Hepatocyte (in vitro differentiated cells): Measurements from ENCODE around the gene PPP1R14D. TPM values are rescaled to one million over a fixed set of nuclear protein-coding genes. Genes with fewer than 3 reads are reported as not detected.

Experiments
- DNase-seq: peaks from one replicate; pipeline ENCODE4 v3.0.0-alpha.2; 2016; ENCODE audit warnings: low spot score
- H2AFZ ChIP-seq: fragments of 200-600 bp; sonication (generic); 2 replicates; pipeline ENCODE4 v1.6.0; 2016; ENCODE audit warnings: antibody characterized with exemption, mild to moderate bottlenecking
- H3K27ac ChIP-seq: fragments of 200-600 bp; sonication (generic); 2 replicates; pipeline ENCODE4 v1.5.1; 2016; ENCODE audit warnings: mild to moderate bottlenecking
- H3K27me3 ChIP-seq: fragments of 200-600 bp; sonication (generic); 2 replicates; pipeline ENCODE4 v1.6.1; 2016
- H3K36me3 ChIP-seq: fragments of 200-600 bp; sonication (generic); replicated peaks from 2 replicates; pipeline ENCODE4 v1.5.1; 2016; ENCODE audit warnings: low read depth; ENCODE audit not compliant: insufficient read depth
- H3K4me1 ChIP-seq: fragments of 200-600 bp; sonication (generic); 2 replicates; pipeline ENCODE4 v1.5.1; 2016; ENCODE audit warnings: mild to moderate bottlenecking, moderate library complexity; ENCODE audit not compliant: insufficient read depth
- H3K4me2 ChIP-seq: fragments of 200-600 bp; sonication (generic); 2 replicates; pipeline ENCODE4 v1.6.0; 2016
- H3K4me3 ChIP-seq: fragments of 200-600 bp; sonication (generic); 2 replicates; pipeline ENCODE4 v1.5.1; 2016; ENCODE audit warnings: mild to moderate bottlenecking
- H3K79me2 ChIP-seq: fragments of 200-600 bp; sonication (generic); 2 replicates; pipeline ENCODE4 v1.6.0; 2017; ENCODE audit warnings: mild to moderate bottlenecking
- H3K9me2 ChIP-seq: fragments of 200-600 bp; sonication (generic); replicated peaks from 2 replicates; pipeline ENCODE4 v1.6.0; 2017; ENCODE audit warnings: mild to moderate bottlenecking; ENCODE audit not compliant: insufficient read depth
- H3K9me3 ChIP-seq: fragments of 200-600 bp; sonication (generic); 2 replicates; pipeline ENCODE4 v1.5.1; 2016; ENCODE audit warnings: low read depth, mild to moderate bottlenecking
- H4K20me1 ChIP-seq: fragments of 200-600 bp; sonication (generic); 2 replicates; pipeline ENCODE4 v1.6.0; 2016; ENCODE audit warnings: mild to moderate bottlenecking; ENCODE audit not compliant: insufficient read depth, poor library complexity, severe bottlenecking
- CTCF ChIP-seq: fragments of 200-600 bp; sonication (generic); IDR thresholded peaks from 2 replicates; pipeline ENCODE4 v1.5.1; 2016; ENCODE audit warnings: antibody characterized with exemption, mild to moderate bottlenecking; ENCODE audit not compliant: poor library complexity
- EZH2 ChIP-seq: fragments of 200-600 bp; sonication (generic); IDR thresholded peaks from 2 replicates; pipeline ENCODE4 v1.6.1; 2016; ENCODE audit warnings: antibody characterized with exemption, mild to moderate bottlenecking, borderline replicate concordance
- EZH2phosphoT487 ChIP-seq: fragments of 200-600 bp; sonication (generic); IDR thresholded peaks from one replicate; pipeline ENCODE4 v1.6.1; 2018; ENCODE audit warnings: antibody characterized with exemption, mild to moderate bottlenecking, low read depth, moderate library complexity; ENCODE audit not compliant: unreplicated experiment, severe bottlenecking
- WGBS: methylation state at CpG from one replicate; pipeline ENCODE4 v1.1.6; 2016; ENCODE audit warnings: low lambda C conversion rate; ENCODE audit errors: missing lambda C conversion rate; 5-methylcytosine and 5-hydroxymethylcytosine counted together
- polyA plus RNA-seq: library from polyadenylated mRNA; unstranded; fragments of >200 nt; fragmentation: Nextera tagmentation; extraction: Ambion mirVana; gene quantifications from 2 replicates; pipeline ENCODE4 v1.2.1, GENCODE V29; 2016
- total RNA-seq: library from RNA; depleted of rRNA; stranded (reverse); fragments of >200 nt; gene quantifications from 2 replicates; pipeline ENCODE4 v1.2.3, GENCODE V29; 2014

Gene PPP1R14D
- total and polyA plus RNA-seq, 2 experiments from 2014 or later, result 0.47 TPM; not detected in 1

GRCh38 chr15:40787991-40788390 lies 40.5 kb downstream of the PPP1R14D start:
- H3K79me2 ChIP-seq, result peaks cover 47% of the 10 kb centered on the region
- no peak for DNase-seq

GRCh38 chr15:40787344-40787841 lies 41.1 kb downstream of the PPP1R14D start:
- Histone ChIP-seq H3K4me2 (peak overlapping the region; percentile 12), H4K20me1 (no peaks in the 10 kb centered on the region), H3K36me3 (no peaks in the 10 kb centered on the region), H3K4me1 (peaks cover 16% of the 10 kb centered on the region), H3K9me2 (no peaks in the 10 kb centered on the region), H2AFZ (no peak overlapping the region), H3K27me3 (no peaks in the 10 kb centered on the region), H3K9me3 (no peaks in the 10 kb centered on the region), H3K27ac (peak overlapping the region; percentile 83), H3K79me2 (peaks cover 49% of the 10 kb centered on the region), H3K4me3 (no peak overlapping the region)
- no peak for TF ChIP-seq EZH2phosphoT487
- TF ChIP-seq EZH2, result no peak
- no peak for TF ChIP-seq CTCF
- DNase-seq, result peak; percentile 64
- 35% methylated on average over 4 of the region's 4 CpGs for WGBS

More at GRCh38 chr15:40787991-40788390, 40.5 kb downstream of the PPP1R14D start:
- Histone ChIP-seq H3K4me3 (no peak overlapping the region), H3K27me3 (no peaks in the 10 kb centered on the region), H3K27ac (peak overlapping the region; percentile 83), H3K4me1 (peaks cover 17% of the 10 kb centered on the region), H3K36me3 (no peaks in the 10 kb centered on the region), H3K4me2 (peak overlapping the region; percentile 12), H3K9me3 (no peaks in the 10 kb centered on the region), H4K20me1 (no peaks in the 10 kb centered on the region), H2AFZ (no peak overlapping the region), H3K9me2 (no peaks in the 10 kb centered on the region)
- 73% methylated on average over 6 of the region's 6 CpGs for WGBS
- TF ChIP-seq CTCF, result no peak
- TF ChIP-seq EZH2, result no peak
- TF ChIP-seq EZH2phosphoT487, result no peak

GRCh38 chr15:40785814-40786213 lies 42.7 kb downstream of the PPP1R14D start:
- H3K36me3 ChIP-seq, result no peaks in the 10 kb centered on the region
- no peaks in the 10 kb centered on the region for H4K20me1 ChIP-seq
- H3K4me1 ChIP-seq, result peaks cover 16% of the 10 kb centered on the region
- TF ChIP-seq CTCF, result no peak
- no peak for TF ChIP-seq EZH2
- no peak for TF ChIP-seq EZH2phosphoT487
- no peak for DNase-seq
- H3K9me3 ChIP-seq, result no peaks in the 10 kb centered on the region
- H3K4me3 ChIP-seq, result no peak overlapping the region
- peaks cover 44% of the 10 kb centered on the region for H3K79me2 ChIP-seq
- H3K27ac ChIP-seq, result peak overlapping the region; percentile 83
- WGBS, result 70% methylated on average over 2 of the region's 2 CpGs
- no peak overlapping the region for H2AFZ ChIP-seq
- no peaks in the 10 kb centered on the region for H3K9me2 ChIP-seq
- no peaks in the 10 kb centered on the region for H3K27me3 ChIP-seq
- H3K4me2 ChIP-seq, result no peak overlapping the region

- DNase-seq, result no peak
- Histone ChIP-seq H3K9me2 (no peaks in the 10 kb centered on the region), H3K36me3 (no peaks in the 10 kb centered on the region), H3K27ac (no peak overlapping the region), H3K4me3 (no peak overlapping the region), H3K9me3 (no peaks in the 10 kb centered on the region), H3K4me2 (no peak overlapping the region), H2AFZ (no peak overlapping the region), H3K79me2 (peaks cover 42% of the 10 kb centered on the region), H3K4me1 (peaks cover 16% of the 10 kb centered on the region), H3K27me3 (no peaks in the 10 kb centered on the region), H4K20me1 (no peaks in the 10 kb centered on the region)
- WGBS, result 87% methylated on average over 3 of the region's 3 CpGs
- TF ChIP-seq CTCF, result peak; percentile 31
- no peak for TF ChIP-seq EZH2phosphoT487
- TF ChIP-seq EZH2, result no peak
Measured at GRCh38 chr15:40785164-40785563, 43.3 kb downstream of the PPP1R14D start.
